ENCODE measurements around the gene RFPL4A.
"Not testable (repeated sequence)": the region's sequence is repeated elsewhere in the genome, so short reads cannot be mapped to it uniquely, and the experiment has no call there.

The RFPL4A gene

GRCh38 chr19:55720801-55721200 lies 38.1 kb upstream of the RFPL4A start:
- TF ChIP-seq, protein P1, sequence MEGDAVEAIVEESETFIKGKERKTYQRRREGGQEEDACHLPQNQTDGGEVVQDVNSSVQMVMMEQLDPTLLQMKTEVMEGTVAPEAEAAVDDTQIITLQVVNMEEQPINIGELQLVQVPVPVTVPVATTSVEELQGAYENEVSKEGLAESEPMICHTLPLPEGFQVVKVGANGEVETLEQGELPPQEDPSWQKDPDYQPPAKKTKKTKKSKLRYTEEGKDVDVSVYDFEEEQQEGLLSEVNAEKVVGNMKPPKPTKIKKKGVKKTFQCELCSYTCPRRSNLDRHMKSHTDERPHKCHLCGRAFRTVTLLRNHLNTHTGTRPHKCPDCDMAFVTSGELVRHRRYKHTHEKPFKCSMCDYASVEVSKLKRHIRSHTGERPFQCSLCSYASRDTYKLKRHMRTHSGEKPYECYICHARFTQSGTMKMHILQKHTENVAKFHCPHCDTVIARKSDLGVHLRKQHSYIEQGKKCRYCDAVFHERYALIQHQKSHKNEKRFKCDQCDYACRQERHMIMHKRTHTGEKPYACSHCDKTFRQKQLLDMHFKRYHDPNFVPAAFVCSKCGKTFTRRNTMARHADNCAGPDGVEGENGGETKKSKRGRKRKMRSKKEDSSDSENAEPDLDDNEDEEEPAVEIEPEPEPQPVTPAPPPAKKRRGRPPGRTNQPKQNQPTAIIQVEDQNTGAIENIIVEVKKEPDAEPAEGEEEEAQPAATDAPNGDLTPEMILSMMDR (IDR thresholded peaks at IDR 0.05; ENCODE audit: extremely low read depth, insufficient read depth, missing control alignments) = no peak
- in situ Hi-C loops (cut with MboI; ENCODE audit: low pct_unique_long_range_greater_than_20kb, low sequenced_read_pairs, unreplicated experiment) = no loop called here
- DNase-seq (ENCODE audit: low spot score) = no peak

DNA sequence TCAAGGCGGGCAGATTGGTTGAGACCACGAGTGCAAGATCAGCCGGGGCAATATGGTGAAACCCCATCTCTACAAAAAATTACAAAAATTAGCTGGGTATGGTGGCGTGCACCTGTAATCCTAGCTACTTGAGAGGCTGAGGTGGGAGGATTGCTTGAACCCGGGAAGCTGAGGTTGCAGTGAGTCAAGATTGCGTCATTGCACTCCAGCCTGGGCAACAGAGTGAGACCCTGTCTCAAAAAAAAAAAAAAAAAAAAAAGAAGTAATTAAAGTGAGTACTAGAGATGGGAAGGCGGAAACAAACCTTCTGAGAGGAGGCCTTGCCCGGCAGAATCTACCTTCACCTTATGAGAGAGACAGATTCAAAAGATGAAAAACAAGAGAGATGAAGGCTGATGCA lies 35.4 kb upstream of the RFPL4A start:
- DNase-seq (ENCODE audit: low spot score) = no peak
- TF ChIP-seq, protein P1 (IDR thresholded peaks at IDR 0.05; ENCODE audit: extremely low read depth, insufficient read depth, missing control alignments) = no peak
- in situ Hi-C loops (cut with MboI; ENCODE audit: low pct_unique_long_range_greater_than_20kb, low sequenced_read_pairs, unreplicated experiment) = no loop called here

DNA sequence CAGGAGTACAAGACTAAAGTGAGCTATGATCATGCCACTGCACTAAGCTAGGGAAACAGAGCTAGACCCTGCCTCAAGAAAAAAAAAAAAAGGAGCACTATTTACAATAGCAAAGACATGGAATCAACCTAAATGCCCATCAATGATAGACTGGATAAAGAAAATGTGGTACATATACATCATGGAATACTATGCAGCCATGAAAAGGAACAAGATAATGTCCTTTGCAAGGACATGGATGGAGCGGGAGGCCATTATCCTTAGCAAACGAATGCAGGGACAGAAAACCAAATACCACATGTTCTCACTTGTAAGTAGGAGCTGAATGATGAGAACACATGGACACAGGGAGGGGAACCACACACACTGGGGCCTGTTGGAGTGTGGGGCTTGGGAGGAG lies 28.5 kb upstream of the RFPL4A start:
- in situ Hi-C loops (cut with MboI; ENCODE audit: low pct_unique_long_range_greater_than_20kb, low sequenced_read_pairs, unreplicated experiment); DNase-seq (ENCODE audit: low spot score): not testable (repeated sequence)

GRCh38 chr19:55738302-55738701 lies 20.6 kb upstream of the RFPL4A start, which contains the start of gene NLRP9:
TSS of gene NLRP9 (minus strand) at chr19:55738402. CDS start at chr19:55738374, 28 bp downstream.
- in situ Hi-C loops (cut with MboI; ENCODE audit: low pct_unique_long_range_greater_than_20kb, low sequenced_read_pairs, unreplicated experiment) = no loop called here
- TF ChIP-seq, protein P1 (IDR thresholded peaks at IDR 0.05; ENCODE audit: extremely low read depth, insufficient read depth, missing control alignments) = no peak
- DNase-seq (ENCODE audit: low spot score) = no peak

DNA sequence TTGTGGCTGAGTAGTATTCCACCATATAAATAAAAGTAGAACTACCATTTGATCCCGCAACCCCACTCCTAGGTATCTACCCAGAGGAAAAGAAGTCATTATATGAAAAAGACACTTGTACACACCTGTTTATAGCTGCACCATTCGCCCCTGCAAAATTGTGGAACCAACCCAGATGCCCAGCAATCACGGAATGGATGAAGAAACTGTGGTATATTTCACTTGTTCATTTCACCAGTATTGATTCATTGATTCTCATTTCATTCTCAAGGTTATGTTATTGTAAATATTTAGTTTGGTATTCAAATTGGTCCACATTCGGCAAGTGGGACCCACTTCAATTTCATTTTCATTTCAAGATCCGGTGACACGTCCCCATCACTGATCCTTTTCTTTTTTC lies 8.2 kb upstream of the RFPL4A start:
- in situ Hi-C loops (cut with MboI; ENCODE audit: low pct_unique_long_range_greater_than_20kb, low sequenced_read_pairs, unreplicated experiment) = no loop called here
- TF ChIP-seq, protein P1 (IDR thresholded peaks at IDR 0.05; ENCODE audit: extremely low read depth, insufficient read depth, missing control alignments) = no peak
- DNase-seq (ENCODE audit: low spot score) = no peak

DNA sequence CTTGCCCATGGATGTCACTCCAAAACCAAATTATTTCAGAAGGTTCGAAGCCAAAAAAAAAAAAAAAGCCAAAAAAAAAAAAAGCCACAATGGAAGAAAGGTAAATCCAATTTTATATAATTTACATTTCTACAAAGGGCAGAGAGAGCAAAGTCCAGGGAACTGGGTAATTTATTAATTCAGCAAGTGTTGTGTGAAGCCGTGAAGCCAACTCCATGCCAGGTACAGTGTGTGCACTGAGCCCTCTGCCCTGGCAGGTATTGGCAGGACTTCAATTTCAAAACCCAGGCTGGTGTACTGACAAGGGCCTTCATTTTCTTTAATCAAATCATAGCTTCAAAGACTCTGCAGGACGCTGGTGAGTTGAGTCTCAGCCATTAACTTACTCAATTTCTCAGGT lies 5.5 kb upstream of the RFPL4A start:
- TF ChIP-seq, protein P1 (IDR thresholded peaks at IDR 0.05; ENCODE audit: extremely low read depth, insufficient read depth, missing control alignments) = no peak
- DNase-seq (ENCODE audit: low spot score) = no peak
- in situ Hi-C loops (cut with MboI; ENCODE audit: low pct_unique_long_range_greater_than_20kb, low sequenced_read_pairs, unreplicated experiment) = no loop called here

DNA sequence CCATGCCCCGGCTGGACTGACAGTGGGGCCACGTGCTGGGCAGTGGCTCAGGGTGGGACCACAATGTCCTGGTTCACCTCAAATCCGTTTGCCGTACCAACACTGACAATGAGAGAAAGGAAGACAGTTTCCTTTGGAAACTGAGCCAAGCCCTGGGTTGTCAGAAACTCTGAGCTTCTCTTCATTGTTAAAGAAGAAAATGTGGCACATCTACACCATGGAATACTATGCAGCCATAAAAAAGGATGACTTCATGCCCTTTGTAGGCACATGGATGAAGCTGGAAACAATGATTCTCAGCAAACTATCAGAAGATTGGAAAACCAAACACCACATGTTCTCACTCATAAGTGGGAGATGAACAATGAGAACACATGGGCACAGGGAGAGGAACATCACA lies 2.1 kb upstream of the RFPL4A start:
- in situ Hi-C loops (cut with MboI; ENCODE audit: low pct_unique_long_range_greater_than_20kb, low sequenced_read_pairs, unreplicated experiment) = not testable (repeated sequence)

GRCh38 chr19:55766466-55766865 lies 7.6 kb downstream of the RFPL4A start:
- in situ Hi-C loops (cut with MboI; ENCODE audit: low pct_unique_long_range_greater_than_20kb, low sequenced_read_pairs, unreplicated experiment) = no loop called here
- DNase-seq (ENCODE audit: low spot score) = no peak
- TF ChIP-seq, protein P1 (IDR thresholded peaks at IDR 0.05; ENCODE audit: extremely low read depth, insufficient read depth, missing control alignments) = no peak

More for the DNA sequence above, 2.1 kb upstream of the RFPL4A start:
- not testable (repeated sequence) for DNase-seq (ENCODE audit: low spot score)

DNA sequence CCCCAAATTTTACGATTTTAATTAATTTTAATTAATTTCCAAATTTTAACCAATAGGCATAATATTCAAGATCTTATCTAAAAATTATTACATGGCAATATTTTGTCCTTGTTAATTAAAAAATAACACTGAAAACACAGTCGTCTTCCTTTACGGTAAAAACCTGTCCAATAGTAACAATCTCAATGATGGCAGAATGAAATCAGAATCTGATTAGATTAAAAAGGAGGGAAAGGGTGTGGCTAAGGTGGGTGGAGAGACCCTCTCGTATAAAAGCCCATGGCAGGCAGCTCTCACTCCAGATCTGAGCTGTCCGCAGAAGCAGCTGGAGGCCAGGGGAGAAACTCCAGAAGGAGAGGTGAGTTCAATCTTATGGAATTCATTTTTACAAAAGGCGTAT lies 9.9 kb downstream of the RFPL4A start, which contains the start of gene RFPL4AL1:
Gene RFPL4AL1, plus strand, starts transcription at position 301 of the 400 bp plus-strand sequence. CDS start 2,687 bp downstream, outside the sequence.
- DNase-seq (ENCODE audit: low spot score); in situ Hi-C loops (cut with MboI; ENCODE audit: low pct_unique_long_range_greater_than_20kb, low sequenced_read_pairs, unreplicated experiment): not testable (repeated sequence)

DNA sequence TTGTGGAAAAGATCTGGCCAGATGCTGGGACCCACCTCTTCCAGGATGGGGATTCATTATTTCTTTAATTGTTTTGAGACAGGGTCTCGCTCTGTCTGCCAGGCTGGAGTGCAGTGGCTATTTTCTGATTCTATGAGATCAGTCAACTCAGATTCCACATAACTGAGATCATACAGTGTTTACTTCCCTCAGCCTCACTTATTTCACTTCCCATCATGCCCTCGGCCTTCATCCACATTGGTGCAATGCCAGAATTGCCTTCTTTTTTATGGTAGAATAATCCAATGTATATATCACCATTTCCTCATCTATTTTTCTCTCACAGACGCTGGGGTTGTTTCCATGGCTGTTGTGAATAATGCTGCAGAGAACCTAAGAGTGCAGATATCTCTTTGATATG lies 10.7 kb downstream of the RFPL4A start:
- DNase-seq (ENCODE audit: low spot score); in situ Hi-C loops (cut with MboI; ENCODE audit: low pct_unique_long_range_greater_than_20kb, low sequenced_read_pairs, unreplicated experiment): not testable (repeated sequence)

Measured in GM13977 (cell line).